Measurements from ENCODE around the gene HAUS7. TPM values are rescaled to one million over a fixed set of nuclear protein-coding genes. Genes with fewer than 3 reads are reported as not detected.

HAUS7 gene
- polyA plus RNA-seq, 4 donors, result 20.8 to 30.8 (median 24.2) TPM

GRCh38 chrX:153440556-153441135 lies 29.7 kb downstream of the HAUS7 start:
- Histone ChIP-seq H3K36me3 (ENCODE audit: control insufficient read depth in 3 of 3, insufficient read depth in 2 of 3, low read depth in 1 of 3, low read length in 3 of 3) (no peaks in the 10 kb centered on the region), H3K9me3 (ENCODE audit: control insufficient read depth in 2 of 2, insufficient read depth in 1 of 2, low read depth in 1 of 2, low read length in 1 of 2) (no peaks in the 10 kb centered on the region), H3K27ac (ENCODE audit: low read depth in 1 of 3, low read length in 2 of 3) (no peak overlapping the region), H3K4me1 (ENCODE audit: control insufficient read depth in 3 of 3, insufficient read depth in 2 of 3, low read depth in 1 of 3, low read length in 2 of 3) (no peaks in the 10 kb centered on the region), H3K27me3 (ENCODE audit: control insufficient read depth in 3 of 3, insufficient read depth in 3 of 3, low read length in 3 of 3) (peaks cover 0 to 2% (median 0%) of the 10 kb centered on the region in 3 donors), H3K4me3 (ENCODE audit: low read depth in 1 of 3, low read length in 3 of 3) (no peak overlapping the region)
- WGBS, 3 donors, result 72 to 79% (median 73%) methylated on average over 13 of the region's 13 CpGs
- FAIRE-seq, result no peak
- no peak for DNase-seq

GRCh38 chrX:153439977-153440376 lies 30.4 kb downstream of the HAUS7 start:
- 86 to 91% (median 90%) methylated on average over 4 of the region's 4 CpGs for WGBS, 3 donors

GRCh38 chrX:153438532-153438931 lies 31.8 kb downstream of the HAUS7 start:
- H3K36me3 ChIP-seq (ENCODE audit: control insufficient read depth in 3 of 3, insufficient read depth in 2 of 3, low read depth in 1 of 3, low read length in 3 of 3), result no peaks in the 10 kb centered on the region
- 23 to 57% (median 27%) methylated on average over 8 of the region's 8 CpGs for WGBS, 3 donors
- H3K27ac ChIP-seq (ENCODE audit: low read depth in 1 of 3, low read length in 2 of 3), result no peak overlapping the region
- no peaks in the 10 kb centered on the region for H3K9me3 ChIP-seq (ENCODE audit: control insufficient read depth in 2 of 2, insufficient read depth in 1 of 2, low read depth in 1 of 2, low read length in 1 of 2)
- peak in 1 of 2 donors; percentile 23 for DNase-seq
- H3K27me3 ChIP-seq (ENCODE audit: control insufficient read depth in 3 of 3, insufficient read depth in 3 of 3, low read length in 3 of 3), result peaks cover 0 to 2% (median 0%) of the 10 kb centered on the region in 3 donors
- no peaks in the 10 kb centered on the region for H3K4me1 ChIP-seq (ENCODE audit: control insufficient read depth in 3 of 3, insufficient read depth in 2 of 3, low read depth in 1 of 3, low read length in 2 of 3)
- no peak for FAIRE-seq
- no peak overlapping the region for H3K4me3 ChIP-seq (ENCODE audit: low read depth in 1 of 3, low read length in 3 of 3)

More at GRCh38 chrX:153439977-153440376, 30.4 kb downstream of the HAUS7 start:
- no peaks in the 10 kb centered on the region for H3K36me3 ChIP-seq (ENCODE audit: control insufficient read depth in 3 of 3, insufficient read depth in 2 of 3, low read depth in 1 of 3, low read length in 3 of 3)
- H3K4me3 ChIP-seq (ENCODE audit: low read depth in 1 of 3, low read length in 3 of 3), result no peak overlapping the region
- H3K4me1 ChIP-seq (ENCODE audit: control insufficient read depth in 3 of 3, insufficient read depth in 2 of 3, low read depth in 1 of 3, low read length in 2 of 3), result no peaks in the 10 kb centered on the region
- DNase-seq (no peak), FAIRE-seq (no peak)
- H3K9me3 ChIP-seq (ENCODE audit: control insufficient read depth in 2 of 2, insufficient read depth in 1 of 2, low read depth in 1 of 2, low read length in 1 of 2), result no peaks in the 10 kb centered on the region
- H3K27me3 ChIP-seq (ENCODE audit: control insufficient read depth in 3 of 3, insufficient read depth in 3 of 3, low read length in 3 of 3), result peaks cover 0 to 2% (median 0%) of the 10 kb centered on the region in 3 donors
- no peak overlapping the region for H3K27ac ChIP-seq (ENCODE audit: low read depth in 1 of 3, low read length in 2 of 3)

- Histone ChIP-seq H3K4me3 (ENCODE audit: low read depth in 1 of 3, low read length in 3 of 3) (no peak overlapping the region), H3K27me3 (ENCODE audit: control insufficient read depth in 3 of 3, insufficient read depth in 3 of 3, low read length in 3 of 3) (peaks cover 0 to 2% (median 0%) of the 10 kb centered on the region in 3 donors), H3K9me3 (ENCODE audit: control insufficient read depth in 2 of 2, insufficient read depth in 1 of 2, low read depth in 1 of 2, low read length in 1 of 2) (peaks cover 0 to 2% of the 10 kb centered on the region in 2 donors), H3K36me3 (ENCODE audit: control insufficient read depth in 3 of 3, insufficient read depth in 2 of 3, low read depth in 1 of 3, low read length in 3 of 3) (no peaks in the 10 kb centered on the region), H3K27ac (ENCODE audit: low read depth in 1 of 3, low read length in 2 of 3) (no peak overlapping the region), H3K4me1 (ENCODE audit: control insufficient read depth in 3 of 3, insufficient read depth in 2 of 3, low read depth in 1 of 3, low read length in 2 of 3) (no peaks in the 10 kb centered on the region)
- no peak for FAIRE-seq
- WGBS, 3 donors, result 44 to 55% (median 52%) methylated on average over 3 of the region's 3 CpGs
- no peak for DNase-seq
Measured at GRCh38 chrX:153435845-153436244, 34.5 kb downstream of the HAUS7 start.

- no peak overlapping the region for H3K4me3 ChIP-seq (ENCODE audit: low read depth in 1 of 3, low read length in 3 of 3)
- no peaks in the 10 kb centered on the region for H3K4me1 ChIP-seq (ENCODE audit: control insufficient read depth in 3 of 3, insufficient read depth in 2 of 3, low read depth in 1 of 3, low read length in 2 of 3)
- no peaks in the 10 kb centered on the region for H3K36me3 ChIP-seq (ENCODE audit: control insufficient read depth in 3 of 3, insufficient read depth in 2 of 3, low read depth in 1 of 3, low read length in 3 of 3)
- peaks cover 0 to 3% of the 10 kb centered on the region in 2 donors for H3K9me3 ChIP-seq (ENCODE audit: control insufficient read depth in 2 of 2, insufficient read depth in 1 of 2, low read depth in 1 of 2, low read length in 1 of 2)
- no peak for DNase-seq
- no peak for FAIRE-seq
- 83 to 86% (median 83%) methylated on average over 8 of the region's 8 CpGs for WGBS, 3 donors
- H3K27ac ChIP-seq (ENCODE audit: low read depth in 1 of 3, low read length in 2 of 3), result no peak overlapping the region
- H3K27me3 ChIP-seq (ENCODE audit: control insufficient read depth in 3 of 3, insufficient read depth in 3 of 3, low read length in 3 of 3), result no peaks in the 10 kb centered on the region
Measured at GRCh38 chrX:153434801-153435200, 35.6 kb downstream of the HAUS7 start.

GRCh38 chrX:153433781-153434285 lies 36.5 kb downstream of the HAUS7 start:
- Histone ChIP-seq H3K36me3 (ENCODE audit: control insufficient read depth in 3 of 3, insufficient read depth in 2 of 3, low read depth in 1 of 3, low read length in 3 of 3) (no peaks in the 10 kb centered on the region), H3K9me3 (ENCODE audit: control insufficient read depth in 2 of 2, insufficient read depth in 1 of 2, low read depth in 1 of 2, low read length in 1 of 2) (peaks cover 0 to 3% of the 10 kb centered on the region in 2 donors), H3K4me1 (ENCODE audit: control insufficient read depth in 3 of 3, insufficient read depth in 2 of 3, low read depth in 1 of 3, low read length in 2 of 3) (no peaks in the 10 kb centered on the region), H3K27me3 (ENCODE audit: control insufficient read depth in 3 of 3, insufficient read depth in 3 of 3, low read length in 3 of 3) (no peaks in the 10 kb centered on the region), H3K27ac (ENCODE audit: low read depth in 1 of 3, low read length in 2 of 3) (no peak overlapping the region), H3K4me3 (ENCODE audit: low read depth in 1 of 3, low read length in 3 of 3) (no peak overlapping the region)
- FAIRE-seq (no peak), DNase-seq (no peak)
- 81 to 87% (median 83%) methylated on average over 13 to 17 of the region's 17 CpGs for WGBS, 3 donors

- H3K36me3 ChIP-seq (ENCODE audit: control insufficient read depth in 3 of 3, insufficient read depth in 2 of 3, low read depth in 1 of 3, low read length in 3 of 3), result no peaks in the 10 kb centered on the region
- no peak overlapping the region for H3K4me3 ChIP-seq (ENCODE audit: low read depth in 1 of 3, low read length in 3 of 3)
- H3K4me1 ChIP-seq (ENCODE audit: control insufficient read depth in 3 of 3, insufficient read depth in 2 of 3, low read depth in 1 of 3, low read length in 2 of 3), result no peaks in the 10 kb centered on the region
- no peak overlapping the region for H3K27ac ChIP-seq (ENCODE audit: low read depth in 1 of 3, low read length in 2 of 3)
- no peaks in the 10 kb centered on the region for H3K27me3 ChIP-seq (ENCODE audit: control insufficient read depth in 3 of 3, insufficient read depth in 3 of 3, low read length in 3 of 3)
- no peak for FAIRE-seq
- H3K9me3 ChIP-seq (ENCODE audit: control insufficient read depth in 2 of 2, insufficient read depth in 1 of 2, low read depth in 1 of 2, low read length in 1 of 2), result peaks cover 0 to 3% of the 10 kb centered on the region in 2 donors
- no peak for DNase-seq
- WGBS, 3 donors, result 57 to 70% (median 61%) methylated on average over 12 of the region's 12 CpGs
Measured at GRCh38 chrX:153433161-153433680, 37.2 kb downstream of the HAUS7 start.

GRCh38 chrX:153430796-153431195 lies 39.6 kb downstream of the HAUS7 start:
- Histone ChIP-seq H3K9me3 (ENCODE audit: control insufficient read depth in 2 of 2, insufficient read depth in 1 of 2, low read depth in 1 of 2, low read length in 1 of 2) (peaks cover 0 to 3% of the 10 kb centered on the region in 2 donors), H3K36me3 (ENCODE audit: control insufficient read depth in 3 of 3, insufficient read depth in 2 of 3, low read depth in 1 of 3, low read length in 3 of 3) (no peaks in the 10 kb centered on the region), H3K27me3 (ENCODE audit: control insufficient read depth in 3 of 3, insufficient read depth in 3 of 3, low read length in 3 of 3) (no peaks in the 10 kb centered on the region), H3K4me1 (ENCODE audit: control insufficient read depth in 3 of 3, insufficient read depth in 2 of 3, low read depth in 1 of 3, low read length in 2 of 3) (no peaks in the 10 kb centered on the region), H3K27ac (ENCODE audit: low read depth in 1 of 3, low read length in 2 of 3) (no peak overlapping the region), H3K4me3 (ENCODE audit: low read depth in 1 of 3, low read length in 3 of 3) (no peak overlapping the region)
- FAIRE-seq, result no peak
- WGBS, 3 donors, result 82 to 93% (median 88%) methylated on average over 6 of the region's 6 CpGs
- DNase-seq, result no peak
